ENCODE data around the gene PRKAG2.
A peak's percentile ranks its signal among the peaks of the same experiment; 100 is the strongest.

Gene PRKAG2

GRCh38 chr7:151686016-151686766 lies 190.7 kb downstream of the PRKAG2 start:
- no peak for DNase-seq

- no peak for DNase-seq
These were observed 192.3 kb downstream of the PRKAG2 start for GRCh38 chr7:151684408-151685175.

- no peak for DNase-seq
These were observed 193.1 kb downstream of the PRKAG2 start for GRCh38 chr7:151683615-151684407.

- DNase-seq, result no peak
These were observed 193.9 kb downstream of the PRKAG2 start for GRCh38 chr7:151682831-151683614.

- DNase-seq, result no peak
These were observed 195.2 kb downstream of the PRKAG2 start for GRCh38 chr7:151681726-151682125.

- no peak for DNase-seq
These were observed 196.1 kb downstream of the PRKAG2 start for GRCh38 chr7:151680810-151681209.

GRCh38 chr7:151679881-151680612 lies 196.9 kb downstream of the PRKAG2 start:
- no peak for DNase-seq

GRCh38 chr7:151679071-151679708 lies 197.7 kb downstream of the PRKAG2 start:
- no peak for DNase-seq

GRCh38 chr7:151678227-151678604 lies 198.7 kb downstream of the PRKAG2 start:
- no peak for DNase-seq

- DNase-seq, result peak; percentile 59
These were observed 199.2 kb downstream of the PRKAG2 start for GRCh38 chr7:151677581-151678226.

- no peak for DNase-seq
These were observed 200.2 kb downstream of the PRKAG2 start for GRCh38 chr7:151676759-151677158.

- no peak for DNase-seq
These were observed 201.6 kb downstream of the PRKAG2 start for GRCh38 chr7:151675196-151675920.

GRCh38 chr7:151674161-151674920 lies 202.6 kb downstream of the PRKAG2 start:
- no peak for DNase-seq

GRCh38 chr7:151673216-151673615 lies 203.7 kb downstream of the PRKAG2 start:
- no peak for DNase-seq

GRCh38 chr7:151672716-151673115 lies 204.2 kb downstream of the PRKAG2 start:
- DNase-seq, result no peak

GRCh38 chr7:151671514-151671913 lies 205.4 kb downstream of the PRKAG2 start:
- DNase-seq, result no peak

- no peak for DNase-seq
These were observed 207.2 kb downstream of the PRKAG2 start for GRCh38 chr7:151669762-151670161.

GRCh38 chr7:151666886-151667285 lies 210.0 kb downstream of the PRKAG2 start:
- no peak for DNase-seq

GRCh38 chr7:151665368-151665767 lies 211.5 kb downstream of the PRKAG2 start:
- no peak for DNase-seq
